ENCODE data around the gene PRDM15. TPM values are rescaled to one million over a fixed set of nuclear protein-coding genes. Genes with fewer than 3 reads are reported as not detected.

Gene PRDM15
- total RNA-seq, 1 experiment from 2014 or later: 11.2 TPM

- no peak for ATAC-seq
- Histone ChIP-seq H3K27ac (ENCODE audit: low read length) (no peak overlapping the region), H3K4me3 (ENCODE audit: low read depth in 2 of 2, low read length in 2 of 2) (no peak overlapping the region), H3K9me3 (ENCODE audit: control insufficient read depth, insufficient read depth, low read depth, low read length) (no peaks in the 10 kb centered on the region), H3K27me3 (ENCODE audit: control insufficient read depth, insufficient read depth, low read length) (no peaks in the 10 kb centered on the region), H3K4me1 (ENCODE audit: control insufficient read depth, insufficient read depth, low read length) (peaks cover 5% of the 10 kb centered on the region), H3K36me3 (ENCODE audit: control insufficient read depth, insufficient read depth, low read length) (no peaks in the 10 kb centered on the region)
- intact Hi-C loops (cut with micrococcal nuclease; ENCODE audit: unreplicated experiment) (no loop called here), in situ Hi-C loops (cut with HindIII; ENCODE audit: low pct_unique_long_range_greater_than_20kb, low sequenced_read_pairs) (no loop called here)
- no TSS peak for BruUV-seq (replicated peaks)
- TF ChIP-seq TCF7L2 (IDR thresholded peaks at IDR 0.05; ENCODE audit: low read depth, low read length) (no peak), POLR2AphosphoS5 (IDR thresholded peaks at IDR 0.05; ENCODE audit: low read depth, low read length) (no peak), SIN3A (IDR thresholded peaks at IDR 0.05; ENCODE audit: borderline replicate concordance, insufficient read depth, low read depth, low read length) (no peak)
- TF ChIP-seq, protein P1, sequence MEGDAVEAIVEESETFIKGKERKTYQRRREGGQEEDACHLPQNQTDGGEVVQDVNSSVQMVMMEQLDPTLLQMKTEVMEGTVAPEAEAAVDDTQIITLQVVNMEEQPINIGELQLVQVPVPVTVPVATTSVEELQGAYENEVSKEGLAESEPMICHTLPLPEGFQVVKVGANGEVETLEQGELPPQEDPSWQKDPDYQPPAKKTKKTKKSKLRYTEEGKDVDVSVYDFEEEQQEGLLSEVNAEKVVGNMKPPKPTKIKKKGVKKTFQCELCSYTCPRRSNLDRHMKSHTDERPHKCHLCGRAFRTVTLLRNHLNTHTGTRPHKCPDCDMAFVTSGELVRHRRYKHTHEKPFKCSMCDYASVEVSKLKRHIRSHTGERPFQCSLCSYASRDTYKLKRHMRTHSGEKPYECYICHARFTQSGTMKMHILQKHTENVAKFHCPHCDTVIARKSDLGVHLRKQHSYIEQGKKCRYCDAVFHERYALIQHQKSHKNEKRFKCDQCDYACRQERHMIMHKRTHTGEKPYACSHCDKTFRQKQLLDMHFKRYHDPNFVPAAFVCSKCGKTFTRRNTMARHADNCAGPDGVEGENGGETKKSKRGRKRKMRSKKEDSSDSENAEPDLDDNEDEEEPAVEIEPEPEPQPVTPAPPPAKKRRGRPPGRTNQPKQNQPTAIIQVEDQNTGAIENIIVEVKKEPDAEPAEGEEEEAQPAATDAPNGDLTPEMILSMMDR (IDR thresholded peaks at IDR 0.05): no peak
- TF ChIP-seq, protein P2, sequence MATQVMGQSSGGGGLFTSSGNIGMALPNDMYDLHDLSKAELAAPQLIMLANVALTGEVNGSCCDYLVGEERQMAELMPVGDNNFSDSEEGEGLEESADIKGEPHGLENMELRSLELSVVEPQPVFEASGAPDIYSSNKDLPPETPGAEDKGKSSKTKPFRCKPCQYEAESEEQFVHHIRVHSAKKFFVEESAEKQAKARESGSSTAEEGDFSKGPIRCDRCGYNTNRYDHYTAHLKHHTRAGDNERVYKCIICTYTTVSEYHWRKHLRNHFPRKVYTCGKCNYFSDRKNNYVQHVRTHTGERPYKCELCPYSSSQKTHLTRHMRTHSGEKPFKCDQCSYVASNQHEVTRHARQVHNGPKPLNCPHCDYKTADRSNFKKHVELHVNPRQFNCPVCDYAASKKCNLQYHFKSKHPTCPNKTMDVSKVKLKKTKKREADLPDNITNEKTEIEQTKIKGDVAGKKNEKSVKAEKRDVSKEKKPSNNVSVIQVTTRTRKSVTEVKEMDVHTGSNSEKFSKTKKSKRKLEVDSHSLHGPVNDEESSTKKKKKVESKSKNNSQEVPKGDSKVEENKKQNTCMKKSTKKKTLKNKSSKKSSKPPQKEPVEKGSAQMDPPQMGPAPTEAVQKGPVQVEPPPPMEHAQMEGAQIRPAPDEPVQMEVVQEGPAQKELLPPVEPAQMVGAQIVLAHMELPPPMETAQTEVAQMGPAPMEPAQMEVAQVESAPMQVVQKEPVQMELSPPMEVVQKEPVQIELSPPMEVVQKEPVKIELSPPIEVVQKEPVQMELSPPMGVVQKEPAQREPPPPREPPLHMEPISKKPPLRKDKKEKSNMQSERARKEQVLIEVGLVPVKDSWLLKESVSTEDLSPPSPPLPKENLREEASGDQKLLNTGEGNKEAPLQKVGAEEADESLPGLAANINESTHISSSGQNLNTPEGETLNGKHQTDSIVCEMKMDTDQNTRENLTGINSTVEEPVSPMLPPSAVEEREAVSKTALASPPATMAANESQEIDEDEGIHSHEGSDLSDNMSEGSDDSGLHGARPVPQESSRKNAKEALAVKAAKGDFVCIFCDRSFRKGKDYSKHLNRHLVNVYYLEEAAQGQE (IDR thresholded peaks at IDR 0.05; ENCODE audit: insufficient read depth in 1 of 2, low read depth in 2 of 2, low read length in 1 of 2): no peak
- ChIA-PET CTCF (no interaction called here), POLR2A (interaction anchor here (0.6 to 0.7 kb wide), 2 partner anchors 21 to 253 kb away, joined by 3 to 4 read pairs; no protein-coding TSS in a partner anchor)
- DNase-seq (ENCODE audit: low read depth, low spot score): no peak
Measured at GRCh38 chr21:41868062-41868710, 11.0 kb downstream of the PRDM15 start.

DNA sequence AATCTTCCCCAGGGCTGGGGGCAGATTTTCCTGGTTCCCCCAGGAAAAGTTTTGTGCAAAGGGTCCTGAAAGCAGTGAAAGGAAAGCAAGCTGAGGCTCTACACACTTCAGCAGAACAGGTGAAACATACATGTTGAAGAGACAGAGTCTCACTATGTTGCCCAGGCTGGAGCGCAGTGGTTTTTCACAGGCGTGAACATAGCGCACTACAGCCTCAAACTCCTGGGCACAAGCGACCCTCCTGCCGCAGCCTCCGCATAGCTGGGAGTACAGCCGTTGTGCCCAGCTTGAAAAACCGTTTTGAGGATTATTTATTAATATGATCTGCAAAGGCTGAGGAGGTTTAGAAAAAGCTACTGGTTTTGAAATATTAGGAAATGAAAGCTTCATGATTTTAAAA, 11.8 kb downstream of the PRDM15 start:
- no peak overlapping the region for H3K27ac ChIP-seq (ENCODE audit: low read length)
- intact Hi-C loops (cut with micrococcal nuclease; ENCODE audit: unreplicated experiment) (no loop called here), in situ Hi-C loops (cut with HindIII; ENCODE audit: low pct_unique_long_range_greater_than_20kb, low sequenced_read_pairs) (no loop called here)
- POLR2A ChIA-PET: no interaction called here
- no peak for ATAC-seq
- no peaks in the 10 kb centered on the region for H3K36me3 ChIP-seq (ENCODE audit: control insufficient read depth, insufficient read depth, low read length)
- no peaks in the 10 kb centered on the region for H3K27me3 ChIP-seq (ENCODE audit: control insufficient read depth, insufficient read depth, low read length)
- H3K4me3 ChIP-seq (ENCODE audit: low read depth in 2 of 2, low read length in 2 of 2): no peak overlapping the region
- TF ChIP-seq SIN3A (IDR thresholded peaks at IDR 0.05; ENCODE audit: borderline replicate concordance, insufficient read depth, low read depth, low read length) (no peak), TCF7L2 (IDR thresholded peaks at IDR 0.05; ENCODE audit: low read depth, low read length) (no peak), POLR2AphosphoS5 (IDR thresholded peaks at IDR 0.05; ENCODE audit: low read depth, low read length) (no peak)
- TF ChIP-seq, protein P2 (IDR thresholded peaks at IDR 0.05; ENCODE audit: insufficient read depth in 1 of 2, low read depth in 2 of 2, low read length in 1 of 2): no peak
- TF ChIP-seq, protein P1 (IDR thresholded peaks at IDR 0.05): no peak
- CTCF ChIA-PET: no interaction called here
- peaks cover 8% of the 10 kb centered on the region for H3K4me1 ChIP-seq (ENCODE audit: control insufficient read depth, insufficient read depth, low read length)
- BruUV-seq (replicated peaks): no TSS peak
- no peak for DNase-seq (ENCODE audit: low read depth, low spot score)
- H3K9me3 ChIP-seq (ENCODE audit: control insufficient read depth, insufficient read depth, low read depth, low read length): no peaks in the 10 kb centered on the region
